Ectodermal cell (in vitro differentiated cells): ENCODE results near the gene ZCCHC14.

Experiments used
- H3K27ac ChIP-seq: 2 replicates; pipeline ENCODE4 v1.7.0; 2013; ENCODE audit warnings: mild to moderate bottlenecking, low read depth, low read length; ENCODE audit not compliant: insufficient read depth, poor library complexity, severe bottlenecking
- H3K27me3 ChIP-seq: 2 replicates; pipeline ENCODE4 v1.7.0; 2013; ENCODE audit warnings: mild to moderate bottlenecking, low read length; ENCODE audit not compliant: insufficient read depth, control insufficient read depth, poor library complexity, severe bottlenecking
- H3K36me3 ChIP-seq: one replicate; pipeline ENCODE4 v1.7.0; 2013; ENCODE audit warnings: low read length; ENCODE audit not compliant: control insufficient read depth, insufficient read depth
- H3K4me1 ChIP-seq: one replicate; pipeline ENCODE4 v1.7.0; 2013; ENCODE audit warnings: low read length; ENCODE audit not compliant: control insufficient read depth, insufficient read depth
- H3K4me3 ChIP-seq: 2 replicates; pipeline ENCODE4 v1.7.0; 2013; ENCODE audit warnings: low read depth, low read length, control low read depth; ENCODE audit not compliant: insufficient read depth
- H3K9me3 ChIP-seq: 2 replicates; pipeline ENCODE4 v1.7.0; 2013; ENCODE audit warnings: mild to moderate bottlenecking, low read length, moderate library complexity; ENCODE audit not compliant: control insufficient read depth
- WGBS, 2 experiments: methylation state at CpG; one replicate each; pipeline ENCODE4 v1.1.7; 2013; ENCODE audit warnings: missing lambda C conversion rate in 2 of 2; 5-methylcytosine and 5-hydroxymethylcytosine counted together

The ZCCHC14 gene

DNA sequence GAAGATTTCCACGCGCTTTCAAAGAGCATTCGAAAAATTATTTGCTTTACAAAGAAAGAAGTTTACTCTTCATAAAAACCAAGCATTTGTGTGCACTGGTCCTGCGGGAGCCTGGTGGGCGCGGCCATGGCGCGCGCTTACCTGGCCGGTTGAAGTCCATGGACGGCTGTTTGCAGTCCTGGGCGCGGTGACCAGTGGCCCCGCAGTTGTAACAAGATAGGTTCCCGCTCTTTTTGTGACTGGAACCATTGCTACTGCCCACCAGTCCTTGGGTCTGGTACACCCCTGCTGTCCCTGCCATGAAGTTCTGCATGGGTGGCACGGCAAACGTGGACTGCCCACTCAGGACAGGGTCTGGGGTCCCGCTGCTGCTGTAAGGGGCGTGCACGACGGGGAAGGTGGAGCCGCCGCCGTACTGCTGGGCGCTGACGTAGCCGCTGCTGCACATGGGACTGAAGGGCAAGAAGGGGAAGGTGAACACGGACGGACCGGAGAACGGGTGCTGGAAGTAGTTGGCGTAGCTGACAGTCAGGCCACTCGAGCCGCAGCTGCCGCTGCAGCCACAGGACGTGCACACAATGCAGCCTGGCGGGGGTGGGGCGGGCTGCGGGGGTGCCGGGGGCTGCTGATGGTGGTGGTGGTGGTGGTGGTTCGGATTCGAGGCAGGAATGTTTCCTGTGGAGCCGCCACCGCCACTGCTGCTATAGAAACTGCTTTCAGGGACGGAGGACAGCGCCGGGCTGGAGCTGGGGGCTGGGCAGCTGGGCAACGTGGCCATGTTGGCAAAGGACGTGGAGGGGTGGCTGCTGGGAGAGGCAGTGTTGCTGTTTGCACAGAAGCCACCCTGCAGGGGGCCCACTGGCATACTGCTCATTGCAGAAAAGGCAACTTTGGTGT lies 81.2 kb downstream of the ZCCHC14 start:
- no peaks in the 10 kb centered on the region for H3K27me3 ChIP-seq
- WGBS, 2 experiments = 96 to 97% methylated on average over 49 of the region's 49 CpGs
- peaks cover 19% of the 10 kb centered on the region for H3K36me3 ChIP-seq
- no peaks in the 10 kb centered on the region for H3K4me1 ChIP-seq
- no peak overlapping the region for H3K4me3 ChIP-seq
- H3K9me3 ChIP-seq = no peaks in the 10 kb centered on the region
- H3K27ac ChIP-seq = no peak overlapping the region

DNA sequence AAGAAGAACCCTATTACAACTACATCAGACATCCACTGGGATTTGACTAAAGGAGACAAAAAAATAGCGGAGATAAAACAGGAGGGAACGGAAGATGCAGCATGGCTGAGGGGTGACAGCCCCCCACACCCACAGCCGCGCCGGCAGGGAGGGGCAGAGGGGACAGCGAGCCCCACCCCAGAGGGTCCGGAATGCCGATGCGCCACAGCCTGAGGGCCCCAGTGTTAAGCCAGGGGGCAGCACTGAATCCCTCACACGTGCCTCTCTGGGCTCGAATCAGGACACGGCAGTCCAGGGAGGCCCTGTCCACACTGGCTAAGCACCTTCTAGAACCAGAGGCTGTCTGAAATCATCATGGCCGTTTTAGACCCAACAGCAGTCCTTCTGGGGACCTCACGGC lies 81.9 kb downstream of the ZCCHC14 start:
- no peaks in the 10 kb centered on the region for H3K4me1 ChIP-seq
- no peaks in the 10 kb centered on the region for H3K27me3 ChIP-seq
- peaks cover 22% of the 10 kb centered on the region for H3K36me3 ChIP-seq
- H3K9me3 ChIP-seq = no peaks in the 10 kb centered on the region
- H3K27ac ChIP-seq = no peak overlapping the region
- H3K4me3 ChIP-seq = no peak overlapping the region
- WGBS, 2 experiments = 90 to 93% methylated on average over 14 of the region's 14 CpGs

DNA sequence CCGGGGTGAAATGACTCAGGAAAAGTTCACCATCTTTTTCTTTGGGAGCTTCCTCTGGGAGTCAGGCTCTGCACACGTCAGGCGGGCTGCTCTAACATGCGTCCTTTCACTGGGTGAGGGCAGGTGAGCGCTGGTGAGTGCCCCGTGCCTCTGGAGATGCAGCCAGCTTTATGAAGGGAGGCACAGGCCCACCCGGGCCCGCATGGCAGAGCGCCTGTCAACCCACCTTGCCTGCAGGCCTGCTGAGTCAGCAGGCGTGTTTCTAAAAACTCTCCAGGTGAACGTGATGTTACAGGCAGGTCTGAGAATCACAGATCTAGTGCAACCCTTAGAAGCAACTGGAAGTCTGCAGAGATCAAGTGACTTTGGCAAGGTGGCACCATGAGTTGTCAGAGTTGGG lies 82.3 kb downstream of the ZCCHC14 start:
- Histone ChIP-seq H3K9me3 (no peaks in the 10 kb centered on the region), H3K4me1 (no peaks in the 10 kb centered on the region), H3K36me3 (peaks cover 24% of the 10 kb centered on the region), H3K4me3 (no peak overlapping the region), H3K27ac (no peak overlapping the region), H3K27me3 (no peaks in the 10 kb centered on the region)
- 95 to 97% methylated on average over 11 of the region's 11 CpGs for WGBS, 2 experiments

DNA sequence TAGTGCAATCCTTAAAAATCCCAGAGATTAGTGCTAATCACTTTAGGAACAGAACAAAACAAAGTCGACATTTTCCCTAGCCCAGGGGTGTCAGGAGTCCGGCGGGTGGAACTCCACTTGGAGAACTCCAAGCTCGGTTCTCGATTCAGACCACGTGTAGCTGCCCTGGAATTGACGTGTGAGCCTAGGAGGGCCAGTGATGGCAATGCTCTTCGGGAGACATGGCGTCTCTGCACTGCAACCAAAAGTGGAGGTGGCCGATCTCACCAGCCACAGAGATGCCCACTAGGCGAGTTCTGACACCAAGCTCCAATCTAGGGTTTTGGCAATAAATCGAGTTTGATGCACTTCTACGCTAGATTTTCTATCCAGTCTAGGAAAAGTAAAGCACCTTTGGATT lies 83.0 kb downstream of the ZCCHC14 start:
- 96 to 97% methylated on average over 13 of the region's 13 CpGs for WGBS, 2 experiments
- Histone ChIP-seq H3K4me1 (no peaks in the 10 kb centered on the region), H3K4me3 (no peak overlapping the region), H3K27ac (no peak overlapping the region), H3K36me3 (peaks cover 32% of the 10 kb centered on the region), H3K27me3 (no peaks in the 10 kb centered on the region), H3K9me3 (no peaks in the 10 kb centered on the region)

DNA sequence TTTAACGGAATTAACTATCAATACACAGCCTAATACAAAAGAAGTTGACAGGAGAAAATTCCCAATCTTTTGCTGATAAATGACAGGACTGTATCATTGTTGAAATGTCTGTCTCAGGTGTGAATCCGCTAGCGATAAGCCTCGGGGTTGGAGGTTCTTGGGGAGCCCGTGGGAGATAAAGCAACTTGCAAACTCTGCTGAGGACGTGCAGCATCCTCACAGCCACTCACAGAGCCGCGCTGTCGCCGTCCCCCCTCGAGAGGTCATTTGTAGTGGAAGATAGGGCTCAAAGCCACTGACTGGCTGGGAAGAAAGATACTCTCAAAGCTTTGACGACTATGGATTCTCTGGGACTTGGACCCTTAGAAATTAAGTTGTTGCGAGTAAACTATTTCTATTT lies 83.7 kb downstream of the ZCCHC14 start:
- Histone ChIP-seq H3K27ac (no peak overlapping the region), H3K36me3 (peaks cover 29% of the 10 kb centered on the region), H3K27me3 (no peaks in the 10 kb centered on the region), H3K4me3 (no peak overlapping the region), H3K4me1 (no peaks in the 10 kb centered on the region), H3K9me3 (no peaks in the 10 kb centered on the region)
- WGBS, 2 experiments = 94 to 96% methylated on average over 13 of the region's 13 CpGs

DNA sequence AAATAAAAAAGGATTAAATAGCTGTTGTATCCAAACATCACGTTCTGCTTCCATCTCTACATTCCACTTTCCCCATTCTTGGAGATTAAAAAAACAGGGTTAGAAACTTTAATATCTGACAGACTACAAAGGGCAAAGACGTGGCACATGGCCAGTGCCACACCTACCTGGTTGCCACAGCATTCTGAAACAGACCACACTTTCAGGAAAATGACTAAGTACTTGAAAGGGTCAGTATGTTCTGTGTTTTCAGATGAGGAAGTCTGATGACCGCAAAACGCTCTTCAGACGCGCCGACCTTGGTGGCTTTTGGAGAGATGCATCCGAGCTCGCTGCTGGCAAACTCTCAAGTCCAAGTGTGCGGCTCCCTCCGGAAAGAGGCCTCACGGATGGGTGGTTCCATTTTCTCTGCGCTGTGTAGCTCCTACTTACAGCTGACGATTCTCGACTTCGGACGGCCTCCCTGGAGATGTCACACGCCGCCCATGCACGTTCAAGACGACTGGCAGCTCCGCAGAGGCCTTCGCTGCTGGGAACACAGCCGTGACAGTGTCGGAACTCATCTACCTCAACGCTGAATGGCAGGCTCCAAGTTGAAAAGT lies 85.2 kb downstream of the ZCCHC14 start:
- no peaks in the 10 kb centered on the region for H3K27me3 ChIP-seq
- 95 to 97% methylated on average over 26 of the region's 26 CpGs for WGBS, 2 experiments
- H3K9me3 ChIP-seq = no peaks in the 10 kb centered on the region
- peaks cover 32% of the 10 kb centered on the region for H3K36me3 ChIP-seq
- no peak overlapping the region for H3K4me3 ChIP-seq
- H3K27ac ChIP-seq = no peak overlapping the region
- H3K4me1 ChIP-seq = no peaks in the 10 kb centered on the region

DNA sequence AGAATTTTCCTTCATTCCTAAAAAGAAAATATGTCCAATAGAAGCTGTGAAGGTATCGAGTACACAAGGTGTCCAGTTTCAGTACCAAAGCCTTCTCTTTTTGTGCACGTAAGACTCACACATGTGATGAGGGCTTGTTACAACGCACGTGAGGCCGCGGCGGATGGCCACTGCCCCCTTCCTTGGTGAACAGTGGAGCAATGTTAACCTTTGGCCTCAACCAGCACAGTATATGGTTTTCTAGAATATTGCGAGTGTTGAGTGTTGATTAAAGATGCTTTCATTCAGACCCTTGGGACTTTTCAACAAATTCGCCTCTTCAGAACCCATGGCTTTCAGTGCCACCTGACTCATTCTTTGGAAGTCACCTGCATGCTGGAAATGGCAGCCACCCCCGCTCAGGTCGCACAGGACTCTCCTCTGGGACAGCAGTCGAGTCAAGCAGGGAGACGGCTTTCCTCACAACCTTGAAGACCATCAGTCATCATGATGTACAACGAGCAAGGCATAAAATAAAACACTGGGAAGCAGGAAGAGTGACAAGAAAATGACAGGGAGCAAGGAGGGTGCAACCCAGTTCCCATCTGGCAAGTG lies 86.2 kb downstream of the ZCCHC14 start:
- 96% methylated on average over 14 of the region's 14 CpGs for WGBS, 2 experiments
- H3K27ac ChIP-seq = no peak overlapping the region
- H3K4me3 ChIP-seq = no peak overlapping the region
- H3K36me3 ChIP-seq = peaks cover 24% of the 10 kb centered on the region
- no peaks in the 10 kb centered on the region for H3K27me3 ChIP-seq
- no peaks in the 10 kb centered on the region for H3K9me3 ChIP-seq
- H3K4me1 ChIP-seq = no peaks in the 10 kb centered on the region

DNA sequence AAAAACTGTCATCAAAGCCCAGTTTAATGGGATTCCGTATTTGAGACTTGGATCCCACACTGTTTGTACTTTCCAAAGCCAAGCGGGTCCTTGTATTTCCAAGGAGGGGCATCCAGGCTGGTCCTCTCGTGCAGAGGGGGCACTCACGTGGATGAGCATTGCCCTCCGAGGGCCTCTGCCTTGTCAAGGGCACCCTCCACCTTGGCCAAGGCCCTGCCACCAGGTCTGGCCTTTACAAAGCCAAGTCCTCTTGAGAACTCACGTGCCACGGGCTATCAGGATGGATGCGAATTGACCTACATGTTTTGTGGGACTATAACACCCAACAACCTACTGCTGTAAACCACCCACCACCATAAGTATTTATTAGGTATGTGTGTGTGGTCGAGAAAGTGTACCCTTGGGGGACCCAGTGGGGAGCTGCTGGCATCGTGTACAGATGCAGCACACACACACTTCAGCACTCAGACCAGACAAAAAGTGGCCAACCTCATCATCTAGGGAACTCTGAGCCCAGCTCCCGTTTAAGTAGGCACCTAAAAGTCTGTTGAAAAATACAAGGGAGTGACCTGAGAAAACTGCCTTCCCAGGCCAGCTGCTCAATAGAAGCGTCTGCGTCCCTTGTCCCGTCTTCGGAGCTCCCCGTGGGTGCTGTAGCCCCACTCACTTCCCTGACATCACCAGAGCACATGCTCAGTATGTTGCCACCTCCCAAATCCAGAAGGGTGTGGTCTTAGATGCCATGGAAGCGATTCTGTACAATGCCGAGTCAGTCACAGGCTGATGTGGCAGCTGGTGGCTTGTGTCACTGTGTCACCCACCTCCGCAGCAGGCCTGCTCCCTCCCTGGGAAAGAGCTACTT lies 87.8 kb downstream of the ZCCHC14 start:
- Histone ChIP-seq H3K4me3 (no peak overlapping the region), H3K4me1 (no peaks in the 10 kb centered on the region), H3K36me3 (peaks cover 24% of the 10 kb centered on the region), H3K9me3 (no peaks in the 10 kb centered on the region), H3K27me3 (no peaks in the 10 kb centered on the region), H3K27ac (no peak overlapping the region)
- WGBS, 2 experiments = 95 to 96% methylated on average over 18 of the region's 19 CpGs

DNA sequence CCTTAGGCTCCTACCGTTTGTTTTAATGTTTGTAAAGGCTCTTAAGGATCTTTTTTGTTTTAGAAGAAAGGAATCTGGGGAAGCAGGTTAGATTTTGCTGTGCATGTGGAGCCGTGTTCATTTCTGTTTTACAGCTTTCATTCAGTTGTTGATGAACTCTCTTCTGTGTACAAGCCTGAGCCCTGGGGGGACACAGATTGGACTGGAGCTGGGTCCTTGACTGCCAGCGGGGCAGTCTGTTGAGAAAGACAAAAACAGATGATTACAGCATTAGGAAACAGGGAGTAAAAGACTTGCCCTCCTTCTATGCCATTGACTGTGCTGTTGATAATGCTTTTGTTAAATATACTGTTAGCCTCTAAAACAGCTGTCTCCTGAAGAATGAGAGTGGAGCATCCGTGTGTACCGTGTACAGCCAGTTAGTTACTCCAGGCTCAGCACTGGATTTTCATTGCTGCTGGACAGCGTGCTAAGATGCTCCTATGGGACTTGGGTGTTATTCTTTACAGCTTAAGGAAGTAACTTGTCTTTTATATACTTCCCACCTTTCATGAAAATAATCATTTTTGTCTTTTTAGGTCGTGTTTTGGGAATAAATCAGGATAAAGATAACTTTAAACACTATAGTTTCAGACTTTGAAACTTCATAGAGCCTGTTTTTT lies 97.5 kb downstream of the ZCCHC14 start:
- peaks cover 8% of the 10 kb centered on the region for H3K4me1 ChIP-seq
- H3K4me3 ChIP-seq = no peak overlapping the region
- H3K36me3 ChIP-seq = peaks cover 9% of the 10 kb centered on the region
- no peaks in the 10 kb centered on the region for H3K9me3 ChIP-seq
- 91 to 95% methylated on average over 6 to 7 of the region's 7 CpGs for WGBS, 2 experiments
- H3K27ac ChIP-seq = no peak overlapping the region
- no peaks in the 10 kb centered on the region for H3K27me3 ChIP-seq
